ENCODE measurements around the gene CCL19. TPM values are rescaled to one million over a fixed set of nuclear protein-coding genes. Genes with fewer than 3 reads are reported as not detected.

The CCL19 gene
- total and polyA plus RNA-seq, 2 experiments from 2014 or later, result not detected

DNA sequence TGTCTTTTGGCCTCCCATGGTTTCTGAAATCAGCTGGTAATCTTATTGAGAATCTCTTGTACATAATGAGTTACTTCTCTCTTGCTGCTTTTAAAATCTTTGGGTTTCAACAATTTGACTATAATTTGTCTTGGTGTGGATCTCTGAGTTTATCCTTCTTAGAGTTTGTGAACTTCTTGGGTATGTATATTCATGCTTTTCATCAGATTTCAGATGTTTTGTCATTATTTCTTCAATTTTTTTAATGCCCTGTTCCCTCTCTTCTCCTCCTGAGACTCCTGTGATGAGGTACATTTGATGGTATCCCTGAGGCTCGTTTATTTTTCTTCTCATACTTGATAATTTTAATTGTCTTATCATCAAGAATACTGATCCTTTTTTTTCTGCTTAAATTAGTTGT lies 21.1 kb upstream of the CCL19 start:
- H3K27ac Mint-ChIP-seq, result no peak overlapping the region
- no peak for ATAC-seq
- no peak overlapping the region for H3K4me3 ChIP-seq

More for the DNA sequence above, 21.1 kb upstream of the CCL19 start:
- Histone ChIP-seq H3K27ac (ENCODE audit: low read depth) (no peak overlapping the region), H3K36me3 (ENCODE audit: insufficient read depth) (no peaks in the 10 kb centered on the region), H3K79me2 (replicated peaks; ENCODE audit: insufficient read depth) (no peaks in the 10 kb centered on the region), H3K27me3 (ENCODE audit: insufficient read depth) (no peaks in the 10 kb centered on the region), H4K20me1 (replicated peaks; ENCODE audit: insufficient read depth) (no peaks in the 10 kb centered on the region), H3K4me2 (no peak overlapping the region), H2AFZ (no peak overlapping the region), H3F3A (replicated peaks; ENCODE audit: low read depth) (no peaks in the 10 kb centered on the region), H3K4me1 (ENCODE audit: insufficient read depth) (no peaks in the 10 kb centered on the region), H3K9me2 (ENCODE audit: insufficient read depth) (0 out of 2 replicates have a peak, but pooled peaks cover 4% of the 10 kb centered on the region)
- no peaks in the 10 kb centered on the region for H3K4me1 Mint-ChIP-seq
- no peak overlapping the region for H3K4me3 Mint-ChIP-seq
- DNase-seq (ENCODE audit: low spot score), result no peak
- TF ChIP-seq ZNF114 (CRISPR knock-in tag; IDR thresholded peaks at IDR 0.05) (no peak), ZNF331 (CRISPR knock-in tag; IDR thresholded peaks at IDR 0.05; ENCODE audit: low read depth) (no peak), JUNB (IDR thresholded peaks at IDR 0.05; ENCODE audit: unreplicated experiment) (no peak), EZH2phosphoT487 (IDR thresholded peaks at IDR 0.05; ENCODE audit: unreplicated experiment) (no peak), ZNF462 (CRISPR knock-in tag; IDR thresholded peaks at IDR 0.05) (no peak), CREB1 (CRISPR knock-in tag; IDR thresholded peaks at IDR 0.05; ENCODE audit: low read depth) (no peak), NANOG (IDR thresholded peaks at IDR 0.05; ENCODE audit: borderline replicate concordance) (no peak), ETS1 (IDR thresholded peaks at IDR 0.05) (no peak), EZH2 (IDR thresholded peaks at IDR 0.05; ENCODE audit: low read depth, unreplicated experiment) (no peak), POLR2AphosphoS5 (IDR thresholded peaks at IDR 0.05; ENCODE audit: low read depth) (no peak), STAT1 (IDR thresholded peaks at IDR 0.05; ENCODE audit: unreplicated experiment) (no peak)
- TF ChIP-seq, protein P1, sequence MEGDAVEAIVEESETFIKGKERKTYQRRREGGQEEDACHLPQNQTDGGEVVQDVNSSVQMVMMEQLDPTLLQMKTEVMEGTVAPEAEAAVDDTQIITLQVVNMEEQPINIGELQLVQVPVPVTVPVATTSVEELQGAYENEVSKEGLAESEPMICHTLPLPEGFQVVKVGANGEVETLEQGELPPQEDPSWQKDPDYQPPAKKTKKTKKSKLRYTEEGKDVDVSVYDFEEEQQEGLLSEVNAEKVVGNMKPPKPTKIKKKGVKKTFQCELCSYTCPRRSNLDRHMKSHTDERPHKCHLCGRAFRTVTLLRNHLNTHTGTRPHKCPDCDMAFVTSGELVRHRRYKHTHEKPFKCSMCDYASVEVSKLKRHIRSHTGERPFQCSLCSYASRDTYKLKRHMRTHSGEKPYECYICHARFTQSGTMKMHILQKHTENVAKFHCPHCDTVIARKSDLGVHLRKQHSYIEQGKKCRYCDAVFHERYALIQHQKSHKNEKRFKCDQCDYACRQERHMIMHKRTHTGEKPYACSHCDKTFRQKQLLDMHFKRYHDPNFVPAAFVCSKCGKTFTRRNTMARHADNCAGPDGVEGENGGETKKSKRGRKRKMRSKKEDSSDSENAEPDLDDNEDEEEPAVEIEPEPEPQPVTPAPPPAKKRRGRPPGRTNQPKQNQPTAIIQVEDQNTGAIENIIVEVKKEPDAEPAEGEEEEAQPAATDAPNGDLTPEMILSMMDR (conservative IDR thresholded peaks at IDR 0.05; ENCODE audit: low read depth in 2 of 2), result no peak
- TF ChIP-seq, protein P2, sequence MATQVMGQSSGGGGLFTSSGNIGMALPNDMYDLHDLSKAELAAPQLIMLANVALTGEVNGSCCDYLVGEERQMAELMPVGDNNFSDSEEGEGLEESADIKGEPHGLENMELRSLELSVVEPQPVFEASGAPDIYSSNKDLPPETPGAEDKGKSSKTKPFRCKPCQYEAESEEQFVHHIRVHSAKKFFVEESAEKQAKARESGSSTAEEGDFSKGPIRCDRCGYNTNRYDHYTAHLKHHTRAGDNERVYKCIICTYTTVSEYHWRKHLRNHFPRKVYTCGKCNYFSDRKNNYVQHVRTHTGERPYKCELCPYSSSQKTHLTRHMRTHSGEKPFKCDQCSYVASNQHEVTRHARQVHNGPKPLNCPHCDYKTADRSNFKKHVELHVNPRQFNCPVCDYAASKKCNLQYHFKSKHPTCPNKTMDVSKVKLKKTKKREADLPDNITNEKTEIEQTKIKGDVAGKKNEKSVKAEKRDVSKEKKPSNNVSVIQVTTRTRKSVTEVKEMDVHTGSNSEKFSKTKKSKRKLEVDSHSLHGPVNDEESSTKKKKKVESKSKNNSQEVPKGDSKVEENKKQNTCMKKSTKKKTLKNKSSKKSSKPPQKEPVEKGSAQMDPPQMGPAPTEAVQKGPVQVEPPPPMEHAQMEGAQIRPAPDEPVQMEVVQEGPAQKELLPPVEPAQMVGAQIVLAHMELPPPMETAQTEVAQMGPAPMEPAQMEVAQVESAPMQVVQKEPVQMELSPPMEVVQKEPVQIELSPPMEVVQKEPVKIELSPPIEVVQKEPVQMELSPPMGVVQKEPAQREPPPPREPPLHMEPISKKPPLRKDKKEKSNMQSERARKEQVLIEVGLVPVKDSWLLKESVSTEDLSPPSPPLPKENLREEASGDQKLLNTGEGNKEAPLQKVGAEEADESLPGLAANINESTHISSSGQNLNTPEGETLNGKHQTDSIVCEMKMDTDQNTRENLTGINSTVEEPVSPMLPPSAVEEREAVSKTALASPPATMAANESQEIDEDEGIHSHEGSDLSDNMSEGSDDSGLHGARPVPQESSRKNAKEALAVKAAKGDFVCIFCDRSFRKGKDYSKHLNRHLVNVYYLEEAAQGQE (IDR thresholded peaks at IDR 0.05; ENCODE audit: unreplicated experiment), result no peak
- peaks cover 9% of the 10 kb centered on the region for H3K27me3 Mint-ChIP-seq (ENCODE audit: insufficient read depth, low read depth, poor library complexity)
- no peaks in the 10 kb centered on the region for H3K36me3 Mint-ChIP-seq (ENCODE audit: low read depth)
- no peaks in the 10 kb centered on the region for H3K9me3 Mint-ChIP-seq

Data from GM23338 (cell line).